ENCODE data around the gene BBLN.
"Not testable (repeated sequence)": the region's sequence is repeated elsewhere in the genome, so short reads cannot be mapped to it uniquely, and the experiment has no call there.

Gene BBLN, protein sequence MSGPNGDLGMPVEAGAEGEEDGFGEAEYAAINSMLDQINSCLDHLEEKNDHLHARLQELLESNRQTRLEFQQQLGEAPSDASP

DNA sequence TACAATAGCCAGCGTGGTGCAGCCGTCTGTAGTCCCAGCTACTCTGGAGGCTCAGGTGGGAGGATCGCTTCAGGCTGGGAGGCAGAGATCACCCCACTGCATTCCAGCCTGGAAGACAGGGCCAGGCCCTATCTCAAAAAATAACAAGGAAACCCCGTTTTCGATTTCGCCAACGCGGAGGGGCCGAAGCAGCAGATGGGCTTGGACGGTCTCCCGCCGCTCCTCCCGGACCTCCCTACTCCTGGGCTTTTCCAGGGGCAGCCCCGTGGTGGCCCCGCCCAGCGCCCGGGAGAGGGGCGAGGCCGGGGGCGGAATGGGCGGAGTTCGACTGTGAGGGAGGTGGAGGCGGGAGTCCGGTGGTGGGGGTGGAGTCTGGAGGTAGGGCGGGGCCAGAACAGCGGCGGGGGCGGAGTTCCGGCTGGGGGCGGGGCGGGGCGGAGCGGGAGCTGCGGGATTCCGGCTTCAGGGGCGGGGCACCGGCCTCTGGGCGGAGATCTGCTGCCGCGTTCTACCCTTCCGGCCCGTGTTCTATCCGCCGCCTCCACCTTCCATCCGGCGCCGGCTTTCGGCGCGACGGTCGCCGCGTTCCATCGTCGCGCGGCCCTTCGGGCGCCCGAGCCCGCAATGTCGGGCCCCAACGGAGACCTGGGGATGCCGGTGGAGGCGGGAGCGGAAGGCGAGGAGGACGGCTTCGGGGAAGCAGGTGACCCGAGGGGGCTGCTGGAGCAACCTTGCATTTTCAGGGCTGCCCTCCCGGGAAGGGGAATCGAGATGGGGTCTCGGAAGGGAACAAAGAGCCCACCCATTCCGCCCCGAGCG lies at the start of gene BBLN:
Gene BBLN (plus strand): TSS at position 482 of the 819 bp plus-strand sequence. CDS start 143 bp downstream, at position 625.
- peak; percentile 93 to 95 for DNase-seq

DNA sequence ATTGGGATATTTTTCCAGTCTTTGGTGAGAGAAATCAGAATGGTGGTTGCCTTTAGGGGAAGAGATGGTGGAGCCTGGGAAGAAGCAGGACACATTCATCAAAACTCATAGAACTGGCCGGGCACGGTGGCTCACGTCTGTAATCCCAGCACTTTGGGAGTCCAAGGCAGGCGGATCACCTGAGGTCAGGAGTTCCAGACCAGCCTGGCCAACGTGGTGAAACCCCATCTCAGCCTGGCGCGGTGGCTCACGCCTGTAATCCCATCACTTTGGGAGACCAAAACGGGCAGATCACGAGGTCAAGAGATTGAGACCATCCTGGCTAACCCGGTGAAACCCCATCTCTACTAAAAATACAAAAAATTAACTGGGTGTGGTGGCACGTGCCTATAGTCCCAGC lies 48.3 kb upstream of the BBLN start:
- DNase-seq = not testable (repeated sequence)

DNA sequence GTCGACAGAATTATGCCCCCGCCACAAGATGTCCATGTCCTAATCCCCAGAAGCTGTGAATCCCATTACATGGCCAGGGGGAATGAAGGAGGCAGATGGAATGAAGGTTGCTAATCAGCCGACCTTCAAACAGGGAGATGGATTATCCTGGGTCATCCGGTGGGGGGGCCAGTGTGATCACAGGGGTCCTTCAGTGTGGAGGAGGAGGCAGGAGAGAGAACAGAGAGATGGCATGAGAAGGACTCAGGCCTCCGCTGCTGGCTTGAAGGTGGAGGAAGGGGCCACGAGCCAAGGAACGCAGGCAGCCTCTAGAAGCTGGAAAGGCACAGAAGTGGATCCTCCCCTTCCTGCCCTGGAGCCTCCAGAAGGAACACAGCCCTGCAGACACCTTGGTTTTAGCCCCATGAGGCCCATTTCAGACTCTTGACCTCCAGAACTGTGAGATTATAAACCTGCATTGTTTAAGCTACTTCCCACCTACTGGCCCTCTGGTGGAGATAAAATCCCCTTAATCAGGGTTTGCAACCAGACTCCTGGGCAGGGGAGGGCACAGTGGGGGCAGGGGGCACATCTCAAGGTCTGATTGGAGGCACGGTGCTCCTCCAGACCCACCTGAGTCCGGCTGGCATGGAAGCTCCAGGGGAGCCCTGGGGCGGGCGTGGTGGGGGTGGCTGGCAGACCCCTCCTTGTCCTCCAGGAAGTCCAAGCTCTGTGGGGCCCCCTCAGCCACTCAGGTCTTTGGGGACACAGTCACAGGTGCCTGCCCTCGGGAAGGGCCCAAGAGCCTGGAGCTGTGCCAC lies 46.3 kb upstream of the BBLN start:
- no peak for DNase-seq

DNA sequence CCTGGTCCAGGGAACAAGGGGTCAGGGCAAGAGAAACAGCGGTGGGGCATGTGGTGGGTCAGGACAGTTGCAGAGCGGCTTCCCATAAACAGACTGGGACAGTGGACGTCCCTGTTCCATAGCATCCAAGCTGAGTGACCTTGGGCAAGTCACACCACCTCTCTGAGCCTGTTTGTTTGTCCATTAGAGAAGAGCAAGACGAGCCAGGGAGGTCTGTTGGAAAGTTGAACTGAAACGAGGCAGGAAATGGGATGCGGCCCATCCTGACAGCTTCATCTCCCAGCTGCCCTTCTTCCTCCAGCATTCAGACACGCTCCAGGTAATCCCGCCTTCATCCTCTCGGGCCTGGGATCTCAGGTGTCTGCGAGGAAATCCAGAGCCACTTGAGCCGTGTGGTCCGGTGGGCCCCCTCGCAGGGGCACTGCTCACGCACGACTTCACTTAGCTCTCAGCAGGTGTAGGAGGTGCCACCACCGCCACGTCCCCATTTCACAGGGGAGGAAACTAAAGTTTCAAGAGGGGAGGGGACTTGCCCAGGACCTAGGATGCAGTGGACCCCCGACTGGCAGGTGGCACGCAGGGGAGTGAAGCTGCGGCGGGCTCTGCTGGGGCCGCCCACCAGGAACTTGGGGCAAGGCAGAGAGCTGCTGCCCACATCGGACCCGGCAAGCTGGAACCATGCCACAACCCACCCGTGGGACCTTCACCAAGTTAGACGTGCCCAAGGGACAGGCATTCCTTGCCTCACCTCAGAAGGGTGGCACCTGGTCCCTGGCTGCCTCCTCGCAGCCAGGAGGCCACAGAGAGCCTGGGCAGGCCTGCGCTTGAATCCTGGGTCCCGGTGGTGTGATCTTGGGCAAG lies 45.5 kb upstream of the BBLN start:
- DNase-seq = no peak

DNA sequence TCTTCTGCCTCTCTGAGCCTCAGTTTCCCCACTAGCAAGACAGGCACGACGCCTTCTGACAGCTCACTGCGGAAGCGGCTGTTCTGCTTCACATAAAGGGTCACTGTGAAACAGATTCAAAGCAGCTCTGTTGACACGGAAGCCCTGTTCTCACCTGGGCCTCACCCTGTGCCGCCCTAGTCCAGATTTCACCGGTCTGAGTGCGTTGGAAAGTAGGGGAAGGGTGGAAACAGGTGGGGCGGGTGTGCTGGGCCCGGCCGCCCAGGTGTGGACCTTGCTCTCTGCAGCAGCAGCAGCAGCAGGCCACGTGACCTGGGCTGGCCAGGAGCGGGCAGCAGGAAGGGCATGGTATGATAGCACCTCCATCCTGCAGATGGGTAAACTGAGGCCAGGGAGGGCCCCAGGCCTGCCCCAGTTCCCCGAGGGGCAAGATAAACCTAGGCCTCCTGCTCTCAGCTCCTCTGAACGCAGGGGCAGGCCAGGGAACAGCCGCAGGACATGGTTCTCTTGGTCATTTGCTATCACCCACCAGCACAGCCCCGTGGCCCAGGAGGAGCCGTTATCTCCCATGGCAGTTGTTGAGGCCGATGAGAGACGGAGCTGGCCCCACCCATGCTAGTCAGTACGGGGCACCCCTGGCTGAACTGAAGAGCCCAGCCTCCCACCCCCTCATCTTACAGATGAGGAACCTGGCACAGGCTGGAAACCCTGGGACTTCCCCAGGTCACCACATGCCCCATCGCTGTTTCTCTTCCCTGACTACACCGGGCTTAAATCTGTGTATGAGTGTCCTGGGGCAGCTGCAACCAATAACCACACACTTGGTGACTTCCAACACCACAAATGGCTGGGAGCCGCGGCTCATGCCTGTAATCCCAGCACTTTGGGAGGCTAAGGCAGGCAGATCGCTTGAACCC lies 44.6 kb upstream of the BBLN start:
- peak; percentile 34 to 74 for DNase-seq

DNA sequence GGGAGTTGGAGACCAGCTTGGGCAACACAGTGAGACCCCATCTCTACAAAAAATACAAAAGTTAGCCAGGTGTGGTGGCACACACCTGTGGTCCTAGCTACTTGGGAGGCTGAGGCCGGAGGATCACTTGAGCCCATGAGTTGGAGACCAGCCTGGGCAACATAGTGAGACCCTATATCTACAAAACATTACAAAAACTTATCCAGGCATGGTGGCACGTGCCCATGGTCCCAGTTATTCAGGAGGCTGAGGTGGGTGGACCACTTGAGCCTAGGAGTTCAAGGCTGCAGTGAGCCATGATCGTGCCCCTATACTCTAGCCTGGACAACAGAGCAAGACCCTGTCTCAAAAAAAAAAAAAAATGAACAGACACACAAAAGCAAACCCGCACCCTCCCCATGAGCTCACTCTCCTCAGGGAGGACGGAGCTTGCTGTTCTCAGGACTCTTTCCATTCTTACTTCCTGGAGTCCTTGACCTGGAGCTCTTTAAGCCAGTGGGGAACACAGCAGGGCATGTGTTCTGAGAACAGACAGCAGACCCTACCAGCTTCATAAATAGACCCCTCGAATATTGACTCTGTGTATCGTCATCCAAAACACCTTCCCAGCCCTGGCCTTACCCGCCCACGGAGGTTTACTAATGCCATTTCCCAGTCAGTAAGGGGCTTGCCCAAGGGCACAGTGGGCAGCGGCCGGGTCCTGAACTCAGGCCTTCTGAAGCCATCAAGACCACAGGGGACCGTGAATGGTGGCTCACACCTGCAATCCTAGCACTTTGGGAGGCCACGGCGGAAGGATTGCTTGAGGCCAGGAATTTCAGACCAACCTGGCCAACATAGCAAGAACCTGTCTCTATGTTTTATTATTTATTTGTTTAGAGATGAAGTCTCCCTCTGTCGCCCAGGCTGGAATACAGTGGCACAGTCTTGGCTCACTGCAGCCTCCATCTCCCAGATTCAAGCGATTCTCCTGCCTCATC lies 43.7 kb upstream of the BBLN start:
- DNase-seq = no peak

DNA sequence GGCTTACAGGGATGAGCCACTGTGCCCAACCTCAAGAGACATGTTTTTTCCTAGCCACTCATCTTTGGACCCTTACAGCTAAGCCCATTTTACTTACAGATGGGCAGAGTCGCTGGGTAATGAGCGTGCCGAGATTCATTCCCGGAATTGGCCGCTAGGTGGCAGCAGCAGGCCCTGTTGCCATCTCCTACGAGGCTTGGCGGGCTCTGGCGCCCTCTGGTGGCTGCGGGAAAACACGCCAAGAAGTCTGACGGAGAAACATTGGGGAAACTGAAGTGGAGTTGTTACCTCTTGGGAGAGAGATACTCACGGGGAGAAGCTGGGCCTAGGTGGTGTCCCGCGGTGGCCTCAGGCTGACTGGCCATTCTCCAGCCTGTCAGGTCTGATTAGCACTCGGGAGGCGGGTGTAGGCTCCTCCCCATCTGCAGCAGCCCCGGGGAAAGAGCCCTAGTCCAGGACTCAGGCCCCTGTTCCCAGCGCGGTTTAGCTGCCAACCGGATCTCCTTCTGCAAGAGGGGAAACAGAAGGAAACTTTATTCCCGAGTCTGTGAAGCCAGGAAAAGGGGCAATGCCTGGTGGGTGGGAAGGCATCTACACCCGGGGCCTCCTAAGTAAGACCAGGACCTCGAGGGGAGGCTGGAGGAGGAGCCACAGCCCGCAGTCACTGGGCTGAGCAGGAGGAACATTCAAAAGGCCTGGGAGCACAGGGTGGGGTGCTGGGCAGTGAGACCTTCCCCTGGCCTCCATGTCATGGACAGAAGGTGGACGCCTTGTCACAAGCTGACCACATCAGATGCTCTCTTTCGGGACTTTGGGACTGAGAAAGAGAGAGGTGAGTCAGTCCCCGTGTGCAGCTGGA lies 42.2 kb upstream of the BBLN start:
- DNase-seq = peak; percentile 92 to 93

DNA sequence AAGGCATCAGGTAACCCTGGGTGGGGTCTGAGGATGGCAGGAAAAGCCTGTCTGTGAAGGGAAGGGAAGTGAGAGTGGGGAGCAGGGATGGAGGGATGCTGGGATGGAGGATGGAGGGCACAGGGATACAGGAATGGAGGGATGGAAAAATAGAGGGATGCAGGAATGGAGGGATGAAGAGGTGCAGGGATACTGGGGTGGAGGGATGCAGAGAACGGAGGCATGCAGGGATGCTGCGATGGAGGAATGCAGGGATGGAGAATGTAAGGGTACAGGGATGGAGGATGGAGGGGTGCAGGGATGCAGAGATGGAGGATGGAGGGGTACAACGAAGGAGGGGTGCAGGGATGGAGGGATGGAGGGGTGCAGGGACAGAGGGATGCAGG lies 41.6 kb upstream of the BBLN start:
- DNase-seq = no peak

DNA sequence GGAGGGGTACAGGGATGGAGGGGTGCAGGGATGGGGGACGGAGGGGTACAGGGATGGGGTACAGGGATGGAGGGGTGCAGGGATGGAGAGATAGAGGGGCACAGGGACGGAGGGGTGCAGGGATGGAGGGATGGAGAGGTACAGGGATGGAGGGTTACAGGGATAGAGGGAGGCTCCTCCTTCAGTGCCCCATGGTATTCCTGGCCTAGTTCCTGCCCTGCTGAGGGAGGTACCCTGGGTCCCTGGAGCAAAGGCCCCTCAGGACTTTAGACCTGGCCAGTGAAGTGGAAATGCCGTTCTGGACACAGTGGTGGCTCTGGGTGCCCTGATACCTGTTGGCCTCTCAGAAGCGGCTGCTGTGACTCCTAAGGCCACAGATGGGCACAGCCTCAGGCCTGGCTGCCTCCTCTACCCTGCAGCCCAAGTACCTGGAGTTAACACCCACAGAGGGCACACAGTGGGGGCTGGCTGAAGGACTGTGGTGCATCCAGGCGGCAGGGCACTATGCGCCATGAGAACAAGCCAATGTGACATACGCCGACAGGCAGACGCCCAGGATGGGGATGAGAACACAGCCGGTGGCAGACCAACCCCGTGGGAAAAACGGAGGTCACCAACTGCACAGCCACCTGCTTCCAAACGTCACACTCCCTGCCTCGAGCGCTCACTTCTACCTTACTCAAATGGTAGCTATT lies 40.9 kb upstream of the BBLN start:
- DNase-seq = no peak

DNA sequence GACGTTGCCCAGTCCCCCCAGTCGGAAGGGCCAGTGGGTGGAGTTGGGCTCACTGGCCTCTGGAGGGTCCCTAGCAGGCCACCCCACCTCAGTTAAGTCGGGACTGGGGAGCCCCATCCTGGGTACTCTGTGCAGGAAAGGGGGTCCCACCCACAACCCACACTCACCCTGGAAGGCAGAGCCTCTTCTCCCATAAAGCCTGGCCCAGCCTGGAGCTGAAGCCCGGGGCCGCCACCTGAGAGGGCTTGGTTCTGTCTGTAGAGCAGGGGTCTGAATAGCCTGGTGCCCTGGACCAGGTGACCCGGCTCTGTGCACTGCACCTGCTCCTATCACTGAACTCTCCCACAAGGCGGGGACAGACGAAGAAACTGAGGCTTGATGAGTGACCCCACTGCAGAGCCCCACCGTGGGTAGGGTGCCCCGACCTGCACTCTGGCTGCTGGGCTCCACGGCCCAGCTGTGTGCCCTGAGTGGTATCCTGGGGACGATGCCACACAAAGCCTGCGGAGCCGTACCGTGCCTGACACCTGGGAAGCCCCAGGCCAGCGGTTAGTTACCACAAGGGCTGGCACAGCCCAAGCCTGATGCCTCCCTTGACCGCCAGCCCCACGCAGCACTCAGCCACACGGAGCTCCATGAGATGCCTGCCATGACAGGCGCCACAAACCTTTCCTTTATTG lies 39.9 kb upstream of the BBLN start:
- no peak for DNase-seq

DNA sequence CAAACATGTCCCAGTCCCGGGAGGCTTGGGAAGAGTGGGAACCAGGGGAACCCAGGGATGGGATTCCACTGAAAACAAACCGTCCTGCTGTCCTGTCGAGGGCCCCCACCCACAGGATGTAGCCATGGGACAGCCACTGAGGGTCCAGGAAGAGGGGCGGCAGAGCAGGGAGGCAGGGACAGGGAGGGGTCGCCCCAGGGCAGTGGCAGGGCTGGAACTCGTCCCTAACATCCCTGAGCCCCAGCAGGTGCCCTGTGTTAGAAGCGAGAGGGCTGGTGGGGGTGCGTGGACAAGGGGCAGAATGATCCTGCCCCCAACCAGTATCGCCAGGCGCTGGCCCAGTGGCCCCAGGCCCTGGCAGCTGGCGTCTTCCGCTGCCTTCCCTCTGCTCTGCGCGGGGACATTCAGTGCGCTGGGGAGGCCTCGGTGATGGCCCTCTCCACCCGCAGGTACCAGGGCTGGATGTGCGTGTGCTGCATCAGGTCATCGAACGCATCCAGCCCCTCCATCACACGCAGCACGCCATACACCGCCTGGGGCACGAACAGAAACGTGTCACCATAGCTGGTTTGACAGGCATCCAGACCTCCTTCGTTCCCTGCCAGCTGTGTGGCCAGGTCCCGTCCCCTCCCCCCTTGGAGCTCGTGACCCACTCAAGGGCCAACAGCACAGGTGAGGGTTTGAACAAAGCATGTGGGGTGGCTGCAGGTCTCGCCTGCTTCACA lies 39.2 kb upstream of the BBLN start:
- DNase-seq = no peak

DNA sequence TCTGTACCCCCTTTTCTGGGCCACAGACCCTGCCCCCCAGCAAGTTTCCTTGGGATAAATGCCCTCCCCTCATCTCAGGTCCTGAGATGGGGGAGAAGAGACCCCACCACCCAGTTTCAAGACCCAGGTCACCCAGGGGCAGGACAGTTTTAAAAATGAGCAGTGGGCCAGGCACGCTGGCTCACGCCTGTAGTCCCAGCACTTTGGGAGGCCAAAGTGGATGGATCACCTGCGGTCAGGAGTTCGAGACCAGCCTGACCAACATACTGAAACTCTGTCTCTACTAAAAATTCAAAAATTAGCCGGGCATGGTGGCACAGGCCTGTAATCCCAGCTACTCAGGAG lies 38.6 kb upstream of the BBLN start:
- DNase-seq = no peak

DNA sequence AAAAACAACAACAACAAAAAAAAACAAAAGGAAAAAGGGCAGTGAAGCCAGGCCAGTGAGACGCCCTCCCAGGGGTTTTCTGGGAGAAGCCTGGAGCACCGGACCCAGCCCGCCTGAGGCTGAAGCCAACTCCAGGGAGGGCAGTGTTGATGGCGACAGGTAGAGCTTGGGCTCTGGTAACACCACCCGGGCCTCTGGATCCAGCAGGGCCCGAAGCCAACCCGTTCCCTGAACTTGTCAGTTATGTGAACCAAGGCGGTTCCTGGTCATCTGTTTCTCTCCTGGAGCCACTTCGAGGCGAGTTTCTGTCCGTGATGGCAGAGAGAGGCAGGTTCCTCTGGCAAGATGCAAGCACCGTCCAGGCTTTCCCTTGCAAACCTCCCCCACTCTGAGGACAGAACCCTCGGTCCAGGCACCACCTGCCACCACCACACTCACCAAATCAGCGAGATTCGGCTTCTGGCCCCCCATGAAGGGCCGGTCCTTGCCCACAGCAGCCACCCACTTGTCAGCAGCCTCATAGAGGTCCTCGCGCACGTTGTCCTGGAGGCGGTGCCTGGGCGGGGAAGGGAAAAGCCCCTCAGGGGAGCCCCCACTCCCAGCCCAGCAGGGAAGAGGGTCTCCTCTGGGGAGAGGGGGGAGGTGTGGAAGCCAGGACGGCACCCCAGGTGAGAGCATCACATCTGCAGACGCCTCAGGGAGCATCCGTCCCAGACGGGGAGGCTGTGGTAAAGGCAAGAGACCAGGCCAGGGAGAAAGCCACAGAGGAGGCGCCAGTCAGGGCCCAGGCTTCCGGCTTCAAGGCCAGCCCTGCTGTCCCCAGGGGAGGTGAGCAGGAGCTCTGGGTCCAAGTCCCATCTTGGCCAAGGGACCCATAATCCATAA lies 37.9 kb upstream of the BBLN start:
- DNase-seq = no peak

DNA sequence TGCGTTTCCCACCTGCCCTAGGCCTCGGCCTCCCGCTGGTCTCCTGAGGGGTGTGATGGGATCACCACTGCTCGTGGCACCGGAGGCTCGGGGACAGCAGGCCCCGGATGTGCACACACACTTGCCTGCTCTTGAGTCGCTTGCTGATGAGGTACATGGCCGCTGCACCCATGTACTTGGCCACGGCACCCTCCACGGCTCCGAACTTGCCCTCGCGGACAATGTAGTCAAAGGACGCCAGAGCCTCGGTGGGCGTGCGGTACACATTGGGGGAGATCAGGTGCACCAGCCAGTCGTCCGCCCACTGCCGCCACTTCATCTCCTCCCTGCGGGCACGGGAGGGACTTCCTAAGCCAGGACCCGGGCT lies 37.3 kb upstream of the BBLN start:
- DNase-seq = no peak

DNA sequence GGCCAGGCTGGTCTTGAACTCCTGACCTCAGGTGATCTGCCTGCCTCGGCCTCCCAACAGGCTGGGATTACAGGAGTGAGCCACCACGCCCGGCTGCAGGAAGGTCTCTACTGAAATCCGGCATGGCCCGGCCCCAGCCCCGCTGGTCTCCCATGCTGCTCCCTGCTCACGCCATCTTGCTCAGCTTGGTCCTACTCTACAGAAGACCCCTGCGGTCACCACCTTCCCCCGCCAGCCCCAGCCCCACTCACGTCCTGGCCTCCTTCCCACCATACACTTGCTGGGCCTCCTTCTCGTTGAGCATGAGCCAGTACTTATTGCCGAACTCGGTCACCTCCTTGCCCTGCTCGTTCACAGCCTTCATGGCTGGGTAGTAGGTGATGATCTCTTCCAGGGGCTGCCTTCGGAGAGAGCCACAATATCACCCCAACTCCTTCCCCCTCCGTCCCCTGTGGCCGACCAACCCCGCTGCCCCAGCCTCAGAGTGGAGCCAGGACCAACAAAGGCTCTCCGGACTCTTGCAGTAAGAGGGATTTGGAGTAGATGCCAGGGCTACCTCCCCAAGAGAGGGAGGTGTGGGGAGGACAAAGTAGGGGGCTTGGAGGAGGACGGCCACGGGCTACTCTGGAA lies 36.5 kb upstream of the BBLN start:
- DNase-seq = no peak

DNA sequence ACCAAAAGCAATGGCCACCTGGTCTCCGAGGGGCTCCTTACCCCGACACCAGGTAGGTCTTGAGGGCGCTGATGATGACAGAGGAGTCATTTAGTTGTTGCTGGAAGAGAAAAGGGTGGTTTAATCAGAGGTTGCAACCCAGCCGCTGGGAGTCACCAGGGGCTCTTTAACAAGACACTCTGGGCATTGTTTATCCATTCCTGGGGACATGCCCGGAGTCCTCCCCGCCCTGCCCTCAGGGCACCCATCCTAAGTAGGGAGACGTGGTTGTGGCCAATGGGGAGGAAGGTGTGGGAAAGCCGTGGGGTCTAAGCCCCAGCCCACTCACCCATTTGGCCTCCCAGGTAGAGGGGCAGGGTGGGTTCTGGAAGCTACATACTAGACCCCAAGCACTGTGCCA lies 35.6 kb upstream of the BBLN start:
- DNase-seq = no peak

Data from CD4-positive, alpha-beta T cell treated with Interleukin-4 for 1 hour (primary cell).